Sigmoid colon (tissue), 7 donors: ENCODE results near the gene USP50. TPM values are rescaled to one million over a fixed set of nuclear protein-coding genes. Genes with fewer than 3 reads are reported as not detected.

ENCODE experiments used
- DNase-seq: peaks from one replicate; pipeline ENCODE4 v3.0.0-alpha.2; 2019
- H3K27ac ChIP-seq, 4 donors: fragments of 200-600 bp; sonication (generic); one replicate each; pipeline ENCODE4 v1.5.1; 2016 to 2019; ENCODE audit warnings: mild to moderate bottlenecking in 1 of 4
- H3K27me3 ChIP-seq, 3 donors: fragments of 200-600 bp; sonication (generic); one replicate each; pipeline ENCODE4 v1.5.1; 2019; ENCODE audit warnings: mild to moderate bottlenecking in 1 of 3
- H3K36me3 ChIP-seq, 4 donors: fragments of 200-600 bp; sonication (generic); one replicate each; pipeline ENCODE4 v1.5.1; 2016 to 2019
- H3K4me1 ChIP-seq, 4 donors: fragments of 200-600 bp; sonication (generic); one replicate each; pipeline ENCODE4 v1.5.1; 2017 to 2019
- H3K4me3 ChIP-seq, 4 donors: fragments of 200-600 bp; sonication (generic); one replicate each; pipeline ENCODE4 v1.5.1; 2017 to 2019; ENCODE audit warnings: mild to moderate bottlenecking in 2 of 4, moderate library complexity in 1 of 4
- H3K9me3 ChIP-seq, 4 donors: fragments of 200-600 bp in 3 of 4; sonication (generic) in 3 of 4; one replicate each; pipeline versions ENCODE4 v1.5.1 to v1.6.1; 2013 to 2019
- CTCF ChIP-seq, 4 experiments: fragments of 450-650 bp in 3 of 4; fragments of 200-600 bp in 1 of 4; IDR thresholded peaks; one replicate each; pipeline ENCODE4 v1.5.1; 2016 to 2019; ENCODE audit warnings: antibody characterized with exemption in 4 of 4, mild to moderate bottlenecking in 3 of 4, moderate library complexity in 2 of 4
- EP300 ChIP-seq, 4 donors: sonication (generic); formaldehyde crosslinking; IDR thresholded peaks; one replicate each; pipeline ENCODE4 v1.6.1; 2017; ENCODE audit warnings: antibody characterized with exemption in 4 of 4
- POLR2A ChIP-seq, 2 donors: fragments of 450-650 bp; IDR thresholded peaks; one replicate each; pipeline ENCODE4 v1.6.1; 2016; ENCODE audit warnings: antibody characterized with exemption in 2 of 2, mild to moderate bottlenecking in 2 of 2, moderate library complexity in 2 of 2
- POLR2AphosphoS5 ChIP-seq, 4 donors: sonication (generic); formaldehyde crosslinking; IDR thresholded peaks; one replicate each; pipeline ENCODE4 v1.6.1; 2017; ENCODE audit warnings: antibody characterized with exemption in 4 of 4
- WGBS, 2 donors: extraction: QIAGEN DNeasy Blood & Tissue Kit; methylation state at CpG; one replicate each; pipeline ENCODE4 v1.1.7; 2013; 5-methylcytosine and 5-hydroxymethylcytosine counted together
- intact Hi-C: fragments of 100-400 bp; cut with DNase I; formaldehyde crosslinking; loops from one replicate; pipeline ENCODE4 v1.15.1; 2023
- polyA plus RNA-seq, 3 donors: library from polyadenylated mRNA; stranded (reverse); fragments of 200-250 nt; gene quantifications; one replicate each; pipeline ENCODE4 v1.2.3, GENCODE V29; 2013
- total RNA-seq, 4 donors: library from RNA; depleted of rRNA; stranded (reverse); fragments of >200 nt; gene quantifications; one replicate each; pipeline ENCODE4 v1.1.0, GENCODE V29; 2016
- donor health status: healthy with polysubstance abuse.
- donor health status: Bipolar disorder and iron deficiency.
- donor health status: healthy.

USP50 gene
- total and polyA plus RNA-seq, 7 donors = not detected

- H3K4me3 ChIP-seq = no peak overlapping the region
- H3K27me3 ChIP-seq = no peaks in the 10 kb centered on the region
- WGBS, 2 donors = 96% methylated on average over 2 of the region's 2 CpGs
- no peaks in the 10 kb centered on the region for H3K9me3 ChIP-seq
- no peak overlapping the region for H3K27ac ChIP-seq
- no peak for DNase-seq
- no peak for TF ChIP-seq POLR2AphosphoS5 (IDR thresholded peaks at IDR 0.05)
- no peak for TF ChIP-seq EP300 (IDR thresholded peaks at IDR 0.05)
- no peak for TF ChIP-seq POLR2A (IDR thresholded peaks at IDR 0.05)
- no peak for TF ChIP-seq CTCF (IDR thresholded peaks at IDR 0.05)
- peaks cover 0 to 42% (median 4%) of the 10 kb centered on the region in 4 donors for H3K36me3 ChIP-seq
- intact Hi-C loops = no loop called here
- H3K4me1 ChIP-seq = no peaks in the 10 kb centered on the region
These were observed 10.3 kb upstream of the USP50 start for GRCh38 chr15:50556642-50557371.

- TF ChIP-seq CTCF (IDR thresholded peaks at IDR 0.05) (no peak), POLR2AphosphoS5 (IDR thresholded peaks at IDR 0.05) (no peak), EP300 (IDR thresholded peaks at IDR 0.05) (no peak), POLR2A (IDR thresholded peaks at IDR 0.05) (no peak)
- Histone ChIP-seq H3K4me1 (no peaks in the 10 kb centered on the region), H3K4me3 (no peak overlapping the region), H3K27me3 (no peaks in the 10 kb centered on the region), H3K9me3 (no peaks in the 10 kb centered on the region), H3K27ac (no peak overlapping the region), H3K36me3 (no peaks in the 10 kb centered on the region)
- intact Hi-C loops = no loop called here
- 79 to 80% methylated on average over 4 of the region's 4 CpGs for WGBS, 2 donors
- DNase-seq = no peak
These were observed 5.8 kb upstream of the USP50 start for GRCh38 chr15:50552238-50552637.

GRCh38 chr15:50549326-50549725 is 2.9 kb upstream of the USP50 start:
- Histone ChIP-seq H3K27ac (no peak overlapping the region), H3K4me3 (no peak overlapping the region), H3K9me3 (no peaks in the 10 kb centered on the region), H3K36me3 (no peaks in the 10 kb centered on the region), H3K27me3 (no peaks in the 10 kb centered on the region), H3K4me1 (no peaks in the 10 kb centered on the region)
- 84 to 91% methylated on average over 7 of the region's 7 CpGs for WGBS, 2 donors
- no peak for DNase-seq
- intact Hi-C loops = no loop called here
- TF ChIP-seq POLR2AphosphoS5 (IDR thresholded peaks at IDR 0.05) = no peak
- no peak for TF ChIP-seq POLR2A (IDR thresholded peaks at IDR 0.05)
- no peak for TF ChIP-seq CTCF (IDR thresholded peaks at IDR 0.05)
- TF ChIP-seq EP300 (IDR thresholded peaks at IDR 0.05) = no peak

GRCh38 chr15:50544368-50544767 is 2.1 kb downstream of the USP50 start:
- WGBS, 2 donors = 66 to 69% methylated on average over 5 of the region's 5 CpGs
- no peak overlapping the region for H3K4me3 ChIP-seq
- H3K27me3 ChIP-seq = no peaks in the 10 kb centered on the region
- no peak overlapping the region for H3K27ac ChIP-seq
- intact Hi-C loops = no loop called here
- DNase-seq = no peak
- TF ChIP-seq CTCF (IDR thresholded peaks at IDR 0.05) = no peak
- no peak for TF ChIP-seq POLR2AphosphoS5 (IDR thresholded peaks at IDR 0.05)
- TF ChIP-seq EP300 (IDR thresholded peaks at IDR 0.05) = no peak
- no peaks in the 10 kb centered on the region for H3K9me3 ChIP-seq
- H3K36me3 ChIP-seq = no peaks in the 10 kb centered on the region
- H3K4me1 ChIP-seq = no peaks in the 10 kb centered on the region

GRCh38 chr15:50543556-50543955 is 2.9 kb downstream of the USP50 start:
- no peak overlapping the region for H3K27ac ChIP-seq
- H3K27me3 ChIP-seq = no peaks in the 10 kb centered on the region
- intact Hi-C loops = no loop called here
- no peak for DNase-seq
- 90% methylated on average over 3 of the region's 3 CpGs for WGBS, 2 donors
- H3K9me3 ChIP-seq = no peaks in the 10 kb centered on the region
- TF ChIP-seq EP300 (IDR thresholded peaks at IDR 0.05) = no peak
- no peak for TF ChIP-seq CTCF (IDR thresholded peaks at IDR 0.05)
- TF ChIP-seq POLR2AphosphoS5 (IDR thresholded peaks at IDR 0.05) = no peak
- no peak for TF ChIP-seq POLR2A (IDR thresholded peaks at IDR 0.05)
- no peaks in the 10 kb centered on the region for H3K4me1 ChIP-seq
- no peaks in the 10 kb centered on the region for H3K36me3 ChIP-seq
- no peak overlapping the region for H3K4me3 ChIP-seq
